HepG2 (cell line): ENCODE results near the gene TTLL4. TPM values are rescaled to one million over a fixed set of nuclear protein-coding genes. Genes with fewer than 3 reads are reported as not detected.

Experiments used
- FOXO4 ChIP-seq: sonication (generic); formaldehyde crosslinking; conservative IDR thresholded peaks from 2 replicates; pipeline ENCODE4 v1.8.1; 2023; ENCODE audit warnings: missing genetic modification reagents
- KLF15 ChIP-seq: sonication (generic); formaldehyde crosslinking; IDR thresholded peaks from 2 replicates; pipeline ENCODE4 v1.8.1; 2023; ENCODE audit warnings: borderline replicate concordance, mild to moderate bottlenecking, inconsistent platforms, missing genetic modification reagents, mixed read lengths
- MNT ChIP-seq: fragments of 450-650 bp; IDR thresholded peaks from 2 replicates; pipeline ENCODE4 v1.6.1; 2016
- POGK ChIP-seq: sonication (generic); formaldehyde crosslinking; conservative IDR thresholded peaks from 2 replicates; pipeline ENCODE4 v1.8.0; 2022; ENCODE audit warnings: mild to moderate bottlenecking, moderate library complexity, missing genetic modification reagents
- ZNF512 ChIP-seq: sonication (generic); formaldehyde crosslinking; IDR thresholded peaks from 2 replicates; pipeline ENCODE4 v1.4.0; 2020; ENCODE audit warnings: mild to moderate bottlenecking, missing genetic modification reagents
- ZUFSP ChIP-seq: sonication (generic); formaldehyde crosslinking; IDR thresholded peaks from 2 replicates; pipeline ENCODE4 v1.9.0; 2021; ENCODE audit warnings: missing genetic modification reagents, mild to moderate bottlenecking, borderline replicate concordance
- polyA plus RNA-seq, 8 experiments: library from polyadenylated mRNA; depleted of rRNA in 3 of 8; stranded (reverse) in 7 of 8; unstranded in 1 of 8; fragments of >200 nt; fragmentation: Illumina TruSeq in 4 of 8; extraction: Trizol in 4 of 8; gene quantifications; 2 replicates each; pipeline versions ENCODE4 v1.2.1 to v1.2.3, GENCODE V29; 2011 to 2016; ENCODE audit warnings: low read depth in 4 of 8, missing spikeins in 1 of 8, mixed read lengths in 1 of 8; ENCODE audit not compliant: insufficient read depth in 1 of 8
- total RNA-seq, 5 experiments: library from RNA; depleted of rRNA; stranded (reverse); fragments of >200 nt; fragmentation: Illumina TruSeq; extraction: Trizol; gene quantifications; 2 replicates each; pipeline ENCODE4 v1.2.3, GENCODE V29; 2016; ENCODE audit warnings: low read depth in 1 of 5

TTLL4 gene
- total and polyA plus RNA-seq, 2 of the 13 experiments (the other 11 are each of a cell fraction or from before 2014, with no cell fraction given): 77.5 to 84.6 TPM

- TF ChIP-seq FOXO4 (CRISPR knock-in tag): no peak
- TF ChIP-seq KLF15 (CRISPR knock-in tag): no peak
- no peak for TF ChIP-seq ZUFSP (CRISPR knock-in tag)
- TF ChIP-seq POGK (CRISPR knock-in tag): no peak
- TF ChIP-seq MNT: no peak
- TF ChIP-seq ZNF512 (CRISPR knock-in tag): no peak
Measured at GRCh38 chr2:218708086-218708485, 2.5 kb upstream of the TTLL4 start (continued).
